ENCODE measurements around the gene LCE1A. TPM values are rescaled to one million over a fixed set of nuclear protein-coding genes. Genes with fewer than 3 reads are reported as not detected.

Gene LCE1A
- total and polyA plus RNA-seq, 2 of the 8 experiments (the other 6 are each of a cell fraction or from before 2014, with no cell fraction given) = not detected

GRCh38 chr1:152795686-152796085 lies 31.6 kb upstream of the LCE1A start:
- H3K18ac ChIP-seq (ENCODE audit: extremely low read depth, low read length) = no peak overlapping the region
- CTCF ChIA-PET (ENCODE audit: partially characterized antibody) = interaction anchor here (0.6 kb wide), 1 partner anchor 425 kb away, joined by 3 read pairs; no protein-coding TSS in a partner anchor
- no peak for FAIRE-seq

More at GRCh38 chr1:152795686-152796085, 31.6 kb upstream of the LCE1A start:
- 45% methylated on average over 3 of the region's 4 CpGs; no CpG with 5 or more reads in 1 of the 2 experiments for WGBS, 2 experiments (ENCODE audit: extremely low coverage in 1 of 2, insufficient coverage in 1 of 2, insufficient read length in 1 of 2, insufficient replicate concordance in 2 of 2, low coverage in 1 of 2, low lambda C conversion rate in 2 of 2, missing lambda C conversion rate in 1 of 2)
- H3K4me1 ChIP-seq (replicated peaks in 1 of 4; ENCODE audit: control insufficient read depth in 3 of 4, insufficient read depth in 4 of 4, low read length in 3 of 4) = no peaks in the 10 kb centered on the region
- POLR2A ChIA-PET (ENCODE audit: partially characterized antibody) = no interaction called here
- H2BK12ac ChIP-seq (ENCODE audit: low read depth, low read length) = no peak overlapping the region
- no peak overlapping the region for H3K4me2 ChIP-seq (ENCODE audit: insufficient read depth in 1 of 2, low read depth in 2 of 2, low read length in 2 of 2)
- H4K5ac ChIP-seq (ENCODE audit: insufficient read length, low read depth, low read length) = no peak overlapping the region
- no peak for DNase-seq (ENCODE audit: low read depth in 1 of 2, low spot score in 2 of 2)
- no peak overlapping the region for H2BK20ac ChIP-seq (ENCODE audit: low read length)
- no peak overlapping the region for H3K14ac ChIP-seq (ENCODE audit: insufficient read length)
- no peaks in the 10 kb centered on the region for H4K20me1 ChIP-seq (replicated peaks in 1 of 2; ENCODE audit: control insufficient read depth in 1 of 2, insufficient read depth in 2 of 2, low read length in 2 of 2)
- TF ChIP-seq KDM5A (IDR thresholded peaks at IDR 0.05; ENCODE audit: low read length) (no peak), CHD2 (IDR thresholded peaks at IDR 0.05; ENCODE audit: low read length) (no peak), EP300 (IDR thresholded peaks at IDR 0.05; ENCODE audit: borderline replicate concordance in 1 of 2, low read depth in 2 of 2, low read length in 2 of 2) (no peak), SP1 (IDR thresholded peaks at IDR 0.05; ENCODE audit: low read depth, low read length) (no peak), RAD21 (IDR thresholded peaks at IDR 0.05 in 1 of 2, conservative IDR thresholded peaks at IDR 0.05 in 1 of 2; ENCODE audit: low read depth in 2 of 2, low read length in 2 of 2) (no peak), CTCF (IDR thresholded peaks at IDR 0.05; ENCODE audit: control extremely low read depth in 1 of 3, insufficient read depth in 1 of 3, low read depth in 1 of 3, low read length in 3 of 3) (no peak), BACH1 (IDR thresholded peaks at IDR 0.05; ENCODE audit: low read length) (no peak), SP4 (IDR thresholded peaks at IDR 0.05; ENCODE audit: low read length) (no peak), TAF1 (IDR thresholded peaks at IDR 0.05; ENCODE audit: low read depth, low read length) (no peak)
- peaks cover 19 to 39% of the 10 kb centered on the region in 2 experiments; a peak in 3 of 4 replicates for H3K9me3 ChIP-seq (ENCODE audit: insufficient read depth in 2 of 2, low read depth in 1 of 2, low read length in 1 of 2)
- H3K36me3 ChIP-seq (ENCODE audit: control insufficient read depth in 2 of 4, insufficient read depth in 4 of 4, low read length in 3 of 4) = no peaks in the 10 kb centered on the region
- H3K9ac ChIP-seq (replicated peaks in 1 of 4; ENCODE audit: extremely low read depth in 1 of 4, low read depth in 3 of 4, low read length in 3 of 4) = no peak overlapping the region
- no peak overlapping the region for H4K8ac ChIP-seq (ENCODE audit: extremely low read depth, insufficient read depth, low read length)
- no peak overlapping the region for H2BK5ac ChIP-seq (ENCODE audit: low read depth, low read length)
- H3K23me2 ChIP-seq (ENCODE audit: low read depth, low read length) = no peaks in the 10 kb centered on the region
- H2AK5ac ChIP-seq (ENCODE audit: low read depth, low read length) = no peak overlapping the region
- H3K79me2 ChIP-seq (ENCODE audit: control insufficient read depth in 1 of 2, insufficient read depth in 2 of 2, low read length in 2 of 2) = no peaks in the 10 kb centered on the region
- no peaks in the 10 kb centered on the region for H3K27me3 ChIP-seq (replicated peaks in 1 of 4; ENCODE audit: control insufficient read depth in 3 of 4, extremely low read depth in 1 of 4, insufficient read depth in 3 of 4, low read length in 3 of 4)
- no peak overlapping the region for H3K27ac ChIP-seq (ENCODE audit: low read depth, low read length)
- H3K23ac ChIP-seq (ENCODE audit: insufficient read length) = no peak overlapping the region
- no peak overlapping the region for H2BK15ac ChIP-seq (ENCODE audit: low read length)
- H2AFZ ChIP-seq (ENCODE audit: low read length) = no peak overlapping the region
- H3K56ac ChIP-seq (replicated peaks; ENCODE audit: insufficient read length, low read depth, low read length) = no peak overlapping the region
- no peak overlapping the region for H3K4ac ChIP-seq (replicated peaks; ENCODE audit: insufficient read length, low read depth, low read length)
- no peak overlapping the region for H3K4me3 ChIP-seq (ENCODE audit: extremely low read depth in 1 of 4, insufficient read depth in 2 of 4, low read depth in 3 of 4, low read length in 4 of 4)
- no peaks in the 10 kb centered on the region for H3K79me1 ChIP-seq (ENCODE audit: low read depth, low read length)
- no peak overlapping the region for H2BK120ac ChIP-seq (replicated peaks; ENCODE audit: low read depth, low read length)
- H4K91ac ChIP-seq (replicated peaks; ENCODE audit: insufficient read length, low read length) = no peak overlapping the region
